GM18868 (cell line): ENCODE results near the gene ANKRD11.
"Not testable (repeated sequence)": the region's sequence is repeated elsewhere in the genome, so short reads cannot be mapped to it uniquely, and the experiment has no call there.

Source experiments
- ATAC-seq: cut with Tn5 transposase; IDR thresholded peaks from one replicate; pipeline ENCODE4 v1.9.1; 2021; ENCODE audit warnings: mild to moderate bottlenecking, moderate library complexity; ENCODE audit not compliant: unreplicated experiment

The ANKRD11 gene

DNA sequence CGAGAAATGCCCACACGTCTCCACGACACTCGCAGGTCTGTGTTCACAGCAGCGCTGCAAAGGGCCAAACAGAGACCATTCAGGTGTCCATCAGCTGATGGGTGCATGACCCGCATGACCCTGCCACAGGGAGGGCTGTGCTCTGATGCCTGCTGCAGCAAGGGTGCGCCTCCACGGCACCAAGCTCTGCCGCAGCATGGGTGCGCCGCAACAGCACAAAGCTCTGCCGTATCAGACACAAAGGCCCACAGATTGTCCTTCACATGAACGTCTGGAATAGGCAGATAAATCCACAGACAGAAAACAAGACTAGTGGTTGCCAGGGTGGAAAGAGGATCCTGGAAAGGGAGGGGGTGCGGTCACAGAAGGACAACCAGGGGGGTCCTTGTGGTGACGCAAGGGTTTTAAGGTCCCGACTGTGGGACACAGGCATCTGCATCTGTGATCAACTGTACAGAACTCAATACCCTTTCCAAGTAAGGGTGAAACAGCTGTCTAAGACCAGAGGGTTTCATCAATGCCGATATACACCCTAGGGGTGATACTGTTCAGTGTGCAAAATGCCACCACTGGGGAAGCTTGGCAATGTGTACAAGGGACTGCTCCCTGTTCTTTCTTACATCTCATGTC, 121.0 kb downstream of the ANKRD11 start:
- ATAC-seq = no peak

DNA sequence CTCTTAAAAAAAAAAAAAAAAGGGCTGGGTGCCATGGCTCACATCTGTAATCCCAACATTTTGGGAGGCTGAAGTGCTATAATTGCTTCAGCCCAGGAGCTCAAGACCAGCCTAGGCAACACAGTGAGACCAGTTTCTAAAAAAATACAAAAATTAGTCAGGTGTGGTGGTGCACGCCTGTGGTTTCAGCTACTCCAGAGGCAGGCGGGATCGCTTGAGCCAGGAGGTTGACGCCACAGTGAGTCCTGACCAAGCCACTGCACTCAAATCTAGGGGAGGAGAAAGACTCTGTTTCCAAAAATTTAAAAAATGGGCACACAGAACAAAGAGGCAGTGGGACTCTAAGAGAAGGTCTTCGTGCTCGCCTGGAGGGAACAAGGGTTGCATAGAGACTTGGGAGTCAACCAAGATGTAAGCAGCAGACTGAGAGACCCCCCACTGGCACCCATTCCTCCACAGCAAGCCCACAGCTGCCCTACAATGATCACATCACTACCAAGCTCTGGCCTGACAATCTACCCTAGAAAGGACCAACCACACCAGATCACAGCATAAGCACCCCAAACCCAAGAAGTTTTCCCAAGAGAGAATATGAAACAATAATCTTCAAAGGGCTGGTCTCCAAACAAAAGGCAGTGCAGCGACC, 121.6 kb downstream of the ANKRD11 start:
- ATAC-seq = no peak

DNA sequence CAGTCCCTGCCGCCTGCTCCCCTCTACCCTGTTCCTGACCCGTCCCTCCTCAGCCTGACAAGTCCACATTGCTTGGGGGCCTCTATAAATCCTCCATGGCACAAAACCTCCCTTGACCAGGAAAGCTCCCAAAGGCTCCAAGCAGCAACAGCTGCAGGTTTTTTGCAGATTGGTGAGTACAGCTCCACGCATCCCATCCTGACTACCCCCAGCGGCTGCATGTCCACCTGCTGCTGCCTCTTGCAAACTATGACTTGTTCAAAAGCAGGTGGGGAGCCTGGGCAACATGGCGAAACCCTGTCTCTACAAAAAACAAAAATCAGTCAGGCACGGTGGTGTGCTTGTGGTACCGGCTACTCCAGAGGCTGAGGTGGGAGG, 122.8 kb downstream of the ANKRD11 start:
- no peak for ATAC-seq

DNA sequence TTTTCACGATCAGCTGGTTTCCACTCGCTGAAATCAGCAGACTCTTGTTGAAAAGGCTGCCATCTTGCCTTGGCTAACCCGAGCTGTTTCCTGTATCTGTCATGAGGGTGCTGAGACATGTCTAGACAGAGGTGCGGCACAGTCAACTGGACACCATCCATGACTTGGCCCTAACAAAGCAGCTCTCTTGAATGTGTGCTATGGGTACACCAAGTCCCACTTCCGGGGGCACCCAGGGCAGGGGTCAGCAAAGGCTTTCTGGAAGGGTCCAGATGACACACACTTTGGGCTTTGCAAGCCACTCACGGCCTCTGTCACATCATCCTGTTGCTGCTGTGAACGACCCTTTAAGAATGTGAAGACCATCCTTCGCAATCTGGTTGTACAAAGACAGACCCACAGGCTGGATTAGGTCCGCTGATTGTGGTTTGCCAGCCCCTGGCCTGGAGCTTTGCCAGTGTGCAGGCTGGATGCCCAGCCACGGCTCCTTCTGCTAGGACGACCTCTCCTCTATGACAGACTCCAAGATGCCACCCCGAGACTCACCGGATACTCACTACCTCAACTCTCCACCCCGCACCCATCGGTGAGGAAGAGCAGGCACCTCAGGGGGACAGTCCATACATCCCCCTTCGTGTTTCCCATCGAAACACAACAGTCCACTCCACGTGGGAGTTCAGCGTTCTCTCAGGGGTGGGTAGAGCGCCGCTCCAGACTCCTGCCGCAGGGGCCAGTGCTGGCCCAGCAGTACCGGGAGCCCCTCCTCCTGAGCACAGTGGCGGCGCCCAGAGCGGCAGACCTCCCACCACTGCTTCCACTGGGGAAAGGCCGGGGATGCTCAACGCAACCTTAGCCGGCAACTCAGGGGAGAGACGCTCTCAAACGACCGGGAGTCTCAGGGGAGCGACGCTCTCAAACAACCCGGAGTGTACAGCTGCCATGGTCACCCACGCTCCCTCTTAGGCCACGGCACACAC, 123.5 kb downstream of the ANKRD11 start:
- ATAC-seq = no peak

DNA sequence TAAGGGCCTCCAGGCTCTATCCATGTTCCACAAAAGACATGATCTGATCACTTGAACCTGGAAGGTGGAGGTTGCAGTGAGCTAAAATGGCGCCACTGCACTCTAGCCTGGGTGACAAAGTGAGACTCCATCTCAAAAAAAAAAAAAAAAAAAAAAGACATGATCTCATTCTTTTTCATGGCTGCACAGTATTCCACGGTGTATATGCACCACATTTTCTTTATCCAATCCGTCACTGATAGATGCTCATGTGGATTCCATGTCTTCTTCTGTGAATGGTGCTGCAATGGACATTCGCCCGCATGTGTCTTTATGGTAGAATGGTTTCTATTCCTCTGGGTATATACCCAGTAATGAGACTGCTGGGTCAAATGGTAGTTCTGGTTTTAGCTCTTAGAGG, 124.4 kb downstream of the ANKRD11 start:
- ATAC-seq = no peak

DNA sequence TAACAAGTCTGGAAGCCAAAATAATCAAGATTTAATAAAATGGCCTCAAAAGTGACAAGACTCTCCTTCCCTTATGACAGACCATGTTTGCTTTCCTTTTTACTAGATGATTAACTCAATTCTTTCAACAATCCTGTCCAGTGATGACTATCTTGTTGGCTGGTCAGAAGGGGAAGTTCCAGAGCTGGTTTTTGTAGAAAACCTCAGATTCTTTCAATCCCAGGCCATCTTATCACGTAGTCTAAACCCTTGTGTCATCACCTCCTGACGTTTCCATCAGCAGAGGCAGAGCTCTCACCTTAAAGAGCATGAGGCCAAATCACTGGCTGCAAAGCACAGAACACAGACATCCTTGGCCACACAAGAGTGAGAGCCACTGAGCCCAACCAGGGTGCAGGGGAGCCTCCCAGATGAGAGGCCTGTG, 125.3 kb downstream of the ANKRD11 start:
- ATAC-seq = no peak

DNA sequence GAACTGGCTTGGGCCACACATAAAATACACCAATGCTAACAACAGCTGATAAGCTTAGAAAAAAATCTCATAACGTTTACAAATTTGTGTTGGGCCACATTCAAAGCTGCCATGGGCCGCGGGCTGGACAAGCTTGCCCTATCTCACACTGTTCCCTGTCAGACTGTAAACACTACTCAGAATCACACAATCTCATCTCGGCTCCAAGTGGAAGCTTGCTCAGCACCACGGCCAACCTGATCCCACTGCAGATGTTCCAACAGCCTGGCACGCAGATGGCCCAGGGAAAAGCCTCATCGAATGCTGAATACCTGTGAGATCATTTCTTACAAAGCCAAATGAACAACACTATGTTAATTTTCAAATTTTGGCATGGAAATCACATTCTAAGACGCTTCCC, 125.8 kb downstream of the ANKRD11 start:
- ATAC-seq = no peak

DNA sequence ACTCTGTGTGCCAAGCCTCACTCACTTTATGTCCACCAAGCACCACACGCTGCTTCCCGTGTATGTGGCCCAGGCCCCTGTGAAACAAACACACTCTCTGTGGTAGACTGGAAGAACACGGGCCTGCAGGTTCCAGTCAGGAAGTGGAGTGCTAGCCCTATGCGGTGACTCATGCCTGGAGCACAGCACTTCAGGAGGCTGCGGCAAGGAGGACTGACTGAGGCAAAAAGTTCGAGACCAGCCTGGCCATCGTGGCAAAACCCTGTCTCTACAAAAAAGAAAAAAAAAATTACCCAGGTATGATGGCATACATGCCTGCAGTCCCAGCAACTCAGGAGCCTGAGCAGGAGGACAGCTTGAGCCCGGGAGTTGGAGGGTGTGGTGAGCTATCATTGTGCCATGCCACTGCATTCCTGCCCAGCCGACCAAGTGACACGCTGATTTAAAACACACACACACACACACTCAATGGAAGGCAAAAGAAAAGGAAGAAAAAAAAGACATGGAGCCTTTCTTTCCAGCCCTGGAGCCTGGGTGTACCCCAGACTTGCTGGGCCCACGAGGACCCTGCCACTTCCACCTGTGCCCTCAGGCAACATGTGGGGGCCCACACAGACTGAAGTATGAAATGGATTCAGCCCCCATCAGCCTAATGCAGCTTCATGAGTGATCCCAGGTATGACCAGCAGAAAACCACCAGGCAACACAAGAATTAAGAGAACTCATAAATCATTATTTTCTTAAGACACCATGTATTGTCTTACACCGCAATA, 126.6 kb downstream of the ANKRD11 start:
- ATAC-seq = no peak

DNA sequence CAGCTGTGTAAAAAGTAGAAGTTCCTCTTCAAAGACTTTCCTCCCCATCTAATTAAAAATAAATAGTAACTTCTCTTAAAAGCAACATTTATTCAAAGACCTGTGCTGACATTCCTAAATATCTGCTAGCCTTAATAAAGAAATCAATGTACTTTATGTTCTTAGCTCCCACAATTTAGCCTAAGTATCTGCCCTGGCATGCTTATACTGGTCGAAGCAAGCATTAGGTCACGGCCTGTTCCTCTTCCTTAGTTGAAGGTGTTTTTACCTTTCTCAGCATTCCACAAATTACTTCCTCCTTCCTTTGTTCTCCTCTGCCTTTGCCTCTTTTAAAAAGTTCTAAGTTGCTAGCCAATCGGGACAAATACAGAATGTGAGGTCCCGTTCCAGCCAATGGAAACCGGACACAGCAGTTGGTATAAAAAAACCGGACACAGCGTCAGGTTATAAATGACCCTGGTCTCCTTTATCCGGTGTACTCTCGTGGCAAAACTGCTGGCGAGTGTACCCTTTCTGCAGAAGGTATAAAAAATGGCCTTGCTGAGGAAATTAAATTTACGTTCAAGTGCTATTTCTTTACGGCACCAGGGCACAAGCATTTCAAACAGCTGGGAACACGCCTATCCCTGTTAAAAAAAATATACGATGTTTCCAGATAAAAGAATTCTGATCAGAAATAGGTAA, 127.7 kb downstream of the ANKRD11 start:
- ATAC-seq = not testable (repeated sequence)

DNA sequence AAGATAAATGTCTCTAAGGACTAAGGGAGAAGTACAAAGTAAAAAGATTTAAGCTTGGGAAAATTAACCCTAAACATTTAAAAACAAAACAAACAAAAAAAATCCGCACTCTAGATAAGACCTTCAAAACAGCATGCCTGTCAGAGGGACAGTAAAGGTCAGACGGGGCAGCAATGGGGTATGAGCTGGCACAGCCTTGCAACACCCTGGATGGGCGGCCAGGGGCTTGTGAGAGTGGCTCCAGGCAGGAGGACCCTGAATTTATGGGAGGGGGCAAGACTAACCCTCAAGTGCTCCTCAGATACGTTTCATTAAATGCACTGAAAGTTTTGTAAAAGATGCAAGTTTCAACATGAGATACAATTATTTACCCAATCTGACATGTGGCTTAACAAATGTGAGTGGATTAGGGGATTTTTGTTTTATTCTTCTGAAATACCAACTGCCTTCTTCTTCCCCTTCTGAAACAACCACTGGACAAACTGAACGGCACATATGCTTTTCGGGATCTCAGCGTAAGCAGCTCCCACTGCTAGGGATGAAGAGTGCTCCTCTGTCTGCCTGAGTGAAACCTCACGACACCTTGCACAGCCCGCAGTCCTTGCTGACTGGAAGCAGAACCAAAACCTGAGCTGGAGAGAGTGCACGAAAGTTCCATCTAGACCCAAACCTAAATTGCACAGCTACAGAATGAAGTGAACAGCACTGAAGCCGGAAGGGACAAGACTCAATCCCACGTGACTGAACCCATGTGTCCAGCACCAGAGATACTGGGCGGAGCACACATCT, 128.4 kb downstream of the ANKRD11 start:
- ATAC-seq = peak; percentile 43

DNA sequence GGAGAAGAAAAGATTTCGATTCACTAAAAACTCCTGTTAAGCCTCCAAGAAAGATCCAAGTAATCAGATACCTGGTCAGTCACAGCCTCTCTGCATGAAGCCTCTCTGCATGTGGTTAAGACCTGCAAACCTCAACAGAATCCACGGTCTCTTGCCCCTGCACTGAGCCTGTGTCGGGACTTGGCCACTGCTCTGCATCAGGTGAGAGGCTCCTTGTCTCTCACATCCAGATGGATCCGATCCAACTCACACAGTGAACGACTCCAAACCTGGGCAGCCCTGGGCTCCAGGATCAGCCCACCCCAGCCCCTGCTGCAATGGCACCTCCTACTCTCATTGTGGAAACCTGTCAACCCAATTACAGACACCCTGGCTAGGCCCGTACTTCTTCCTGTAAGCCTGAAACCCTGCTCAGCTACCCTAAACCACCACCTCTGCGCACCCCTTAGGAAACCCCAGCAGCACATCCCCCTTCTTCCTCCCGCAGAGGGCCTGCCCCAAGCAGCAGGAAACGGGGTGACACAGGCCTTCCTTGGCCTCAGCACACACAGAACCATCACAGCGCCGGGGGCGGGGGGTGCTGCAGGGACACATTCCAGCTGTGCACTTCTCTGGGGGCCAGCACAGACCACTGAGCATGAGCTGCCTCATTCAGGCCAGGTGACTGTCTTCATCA, 129.5 kb downstream of the ANKRD11 start:
- peak; percentile 48 for ATAC-seq

DNA sequence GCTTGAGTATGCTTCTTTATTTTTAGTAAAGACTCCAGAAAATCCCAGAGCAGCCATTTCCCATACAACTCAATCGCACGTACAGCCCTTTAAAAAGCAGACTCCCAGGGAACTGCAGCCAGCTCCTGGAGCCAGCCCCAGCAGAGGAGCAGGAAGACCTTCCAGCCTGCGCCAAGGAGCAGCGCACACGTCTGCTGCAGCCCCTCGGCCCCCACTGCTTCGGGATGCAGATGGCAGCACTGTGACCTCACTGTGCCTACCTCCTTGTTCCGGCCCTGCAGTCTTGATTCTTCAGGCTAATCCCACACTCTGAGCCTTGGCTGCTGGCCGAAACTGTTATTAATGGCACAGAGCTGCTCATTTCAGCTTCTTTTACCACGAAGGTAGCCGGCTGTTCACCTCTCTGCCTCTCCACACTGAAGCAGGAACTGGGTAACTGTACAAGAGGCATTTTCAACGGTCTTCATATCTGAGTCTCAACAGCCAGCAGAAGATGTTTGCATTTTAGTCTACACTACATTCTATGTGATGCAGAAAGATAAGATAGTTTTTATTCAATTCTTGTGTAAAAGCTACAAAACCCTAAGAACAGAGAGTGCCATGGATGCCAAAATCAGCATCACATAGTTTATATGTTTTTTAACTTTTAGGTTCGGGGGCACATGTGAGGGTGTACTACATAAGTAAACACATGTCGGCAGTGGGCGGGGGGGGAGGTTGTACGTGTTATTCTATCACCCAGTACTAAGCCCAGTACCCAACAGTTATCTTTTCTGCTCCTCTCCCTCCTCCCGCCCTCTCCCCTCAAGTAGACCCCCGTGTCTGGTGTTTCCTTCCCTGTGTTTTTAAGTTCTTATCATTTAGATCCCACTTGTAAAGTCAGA, 130.9 kb downstream of the ANKRD11 start:
- no peak for ATAC-seq

DNA sequence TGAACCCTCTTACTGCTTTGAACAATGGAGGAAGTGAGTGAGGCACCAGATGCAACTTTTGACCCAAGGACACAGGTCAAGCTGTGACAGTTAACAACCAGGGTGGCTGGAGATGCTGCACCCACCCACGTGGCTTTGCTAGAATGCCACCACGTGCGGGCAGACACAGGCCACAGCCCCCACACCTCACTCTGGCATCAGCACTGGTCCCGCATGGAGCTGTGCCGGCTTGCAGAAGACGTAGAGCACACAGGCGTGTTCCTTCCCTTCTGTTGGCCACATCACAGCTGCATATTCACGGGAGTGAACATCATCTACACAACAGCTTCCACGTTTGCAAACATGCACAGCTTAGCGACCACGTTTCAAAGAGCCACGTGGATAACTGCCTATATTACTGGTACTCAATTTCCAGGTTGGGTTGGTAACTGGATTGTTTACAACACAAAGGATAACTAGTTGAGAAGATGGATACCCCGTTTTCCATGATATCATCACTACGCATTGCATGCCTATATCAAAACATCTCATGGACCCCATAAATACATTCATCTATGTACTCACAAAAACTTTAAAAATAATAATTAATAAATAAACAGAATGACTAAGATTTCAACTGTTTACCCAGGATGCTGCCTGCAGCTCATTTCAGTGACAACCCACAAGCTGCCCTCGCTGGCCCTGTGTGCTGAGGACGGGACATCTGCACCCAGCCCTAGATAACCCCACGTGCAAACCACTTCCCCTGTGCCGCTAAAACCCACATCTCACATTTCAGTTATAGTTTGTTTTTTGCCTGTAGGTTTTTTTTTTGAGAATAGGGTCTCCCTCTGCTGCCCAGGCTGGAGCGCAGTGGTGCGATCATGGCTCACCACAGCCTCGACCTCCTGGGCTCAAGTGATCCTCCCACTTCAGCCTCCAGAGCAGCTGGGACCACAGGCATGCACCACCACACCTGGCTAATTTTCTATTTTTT, 132.0 kb downstream of the ANKRD11 start:
- ATAC-seq = no peak

DNA sequence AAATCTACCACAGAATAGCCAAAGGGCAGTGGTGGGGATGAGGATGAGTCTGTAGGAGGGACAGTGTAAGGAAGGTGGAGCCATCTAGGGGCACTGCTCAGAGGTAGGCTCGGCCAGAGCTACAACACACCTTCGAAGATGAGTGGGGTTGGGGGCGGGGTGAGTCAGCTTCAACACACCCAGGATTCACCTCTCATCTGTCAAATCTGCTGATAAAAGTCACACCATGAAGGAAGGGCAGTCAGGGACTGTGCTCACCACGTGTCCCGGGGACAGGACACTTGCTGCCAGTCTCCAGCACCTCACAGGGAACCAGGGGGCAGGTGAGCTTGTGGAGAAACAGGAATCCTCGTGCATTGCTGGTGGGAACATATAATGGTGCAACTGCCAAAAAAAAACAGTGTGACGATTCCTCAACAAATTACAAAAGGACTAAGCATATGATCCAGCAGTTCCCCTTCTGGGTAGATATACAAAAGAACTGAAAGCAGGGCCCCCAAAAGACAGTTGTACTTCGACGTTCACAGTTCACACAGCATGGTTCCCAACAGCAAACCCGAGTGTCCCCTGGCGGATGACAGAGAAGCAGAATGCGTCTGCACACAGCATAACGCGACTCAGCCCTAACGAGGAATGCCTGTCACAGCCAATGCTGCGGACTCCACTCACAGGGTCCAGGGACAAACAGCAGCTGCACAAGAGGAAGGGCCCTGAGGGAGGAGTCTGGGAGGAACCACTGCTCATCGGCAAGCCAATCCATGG, 133.1 kb downstream of the ANKRD11 start:
- ATAC-seq = no peak

DNA sequence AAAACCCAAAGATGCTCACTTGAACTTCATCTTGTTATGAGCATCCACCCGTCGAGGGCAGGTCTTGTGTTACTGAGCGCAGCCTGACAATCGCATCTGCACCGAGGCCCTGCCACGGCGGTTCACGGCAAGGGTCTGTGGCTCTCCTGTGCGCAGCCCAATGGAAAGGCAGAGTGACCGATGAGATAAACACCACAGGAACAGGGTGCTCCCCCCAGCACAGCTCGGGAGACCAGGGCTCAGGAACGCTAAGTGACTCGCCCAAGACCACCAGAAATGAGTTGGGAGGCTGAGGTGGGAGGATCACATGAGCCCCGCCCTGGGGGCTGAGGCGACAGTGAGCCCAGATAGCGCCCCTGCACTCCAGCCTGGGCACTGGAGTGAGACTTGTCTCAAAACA, 134.7 kb downstream of the ANKRD11 start:
- no peak for ATAC-seq

DNA sequence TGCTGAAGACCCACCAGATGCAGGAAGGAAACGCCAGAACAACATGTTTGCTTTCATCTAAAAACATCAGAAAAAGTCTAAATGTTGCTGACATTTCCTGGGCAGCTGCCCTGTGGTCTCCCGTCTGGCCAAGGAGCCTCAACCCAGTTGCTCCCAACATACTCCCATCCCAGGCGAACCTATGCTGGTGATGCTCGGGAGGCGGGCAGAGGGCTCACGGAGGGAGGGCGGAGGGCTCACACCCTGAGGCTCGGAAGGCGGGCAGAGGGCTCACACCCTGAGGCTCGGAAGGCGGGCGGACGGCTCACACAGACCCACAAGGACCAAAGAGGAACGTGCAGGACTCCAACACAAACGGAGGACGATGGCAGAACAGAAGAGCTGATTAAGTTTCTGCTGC, 135.4 kb downstream of the ANKRD11 start:
- no peak for ATAC-seq
